PC-3 (cell line): Measurements from ENCODE around the gene PDGFC. TPM values are rescaled to one million over a fixed set of nuclear protein-coding genes. Genes with fewer than 3 reads are reported as not detected.

Experiments
- ATAC-seq: fragments of 200-7000 bp; cut with Tn5 transposase; 2 replicates; pipeline ENCODE4 v1.9.1; 2020; ENCODE audit warnings: mild to moderate bottlenecking, moderate library complexity
- BruUV-seq: library from RNA; stranded (reverse); fragments of 400-500 nt; replicated peaks from 2 replicates; lab custom pipeline; 2021; lab: Mats Ljungman, UMichigan
- CTCF ChIA-PET: fragments of 300-600 bp; sonication (Branson Sonifier 250); formaldehyde crosslinking; loops from one replicate; lab custom pipeline; 2022; ENCODE audit warnings: antibody characterized with exemption; lab: Charles Lee
- POLR2A ChIA-PET: fragments of 300-600 bp; sonication (Branson Sonifier 250); formaldehyde crosslinking; loops from one replicate; lab custom pipeline; 2022; ENCODE audit warnings: antibody characterized with exemption; ENCODE audit not compliant: unreplicated experiment; lab: Charles Lee
- DNase-seq: peaks from one replicate; pipeline ENCODE4 v3.0.0-alpha.2; 2015
- H2AFZ ChIP-seq: fragments of 300-600 bp; sonication (generic); 2 replicates; pipeline ENCODE4 v1.6.0; 2016; ENCODE audit warnings: antibody characterized with exemption, low read length
- H3F3A ChIP-seq: fragments of 300-600 bp; sonication (generic); one replicate; pipeline ENCODE4 v1.6.0; 2017; ENCODE audit warnings: antibody characterized with exemption, low read length, control low read depth, mild to moderate bottlenecking; ENCODE audit not compliant: unreplicated experiment
- H3K27ac ChIP-seq: fragments of 300-600 bp; sonication (generic); 2 replicates; pipeline ENCODE4 v1.5.1; 2016; ENCODE audit warnings: mild to moderate bottlenecking, low read length
- H3K27me3 ChIP-seq: fragments of 300-600 bp; sonication (generic); 2 replicates; pipeline ENCODE4 v1.6.1; 2016; ENCODE audit warnings: low read length, mixed read lengths
- H3K36me3 ChIP-seq: fragments of 300-600 bp; sonication (generic); 2 replicates; pipeline ENCODE4 v1.6.1; 2016; ENCODE audit warnings: low read depth, mixed run types, low read length, mixed read lengths
- H3K4me1 ChIP-seq: fragments of 300-600 bp; sonication (generic); 2 replicates; pipeline ENCODE4 v1.5.1; 2016; ENCODE audit warnings: low read length; ENCODE audit not compliant: insufficient read depth
- H3K4me2 ChIP-seq: fragments of 300-600 bp; sonication (generic); 2 replicates; pipeline ENCODE4 v1.6.0; 2016; ENCODE audit warnings: low read length
- H3K4me3 ChIP-seq: fragments of 300-600 bp; sonication (generic); 2 replicates; pipeline ENCODE4 v1.5.1; 2016; ENCODE audit warnings: mild to moderate bottlenecking, low read length, mixed read lengths
- H3K79me2 ChIP-seq: fragments of 300-600 bp; sonication (generic); 2 replicates; pipeline ENCODE4 v1.6.1; 2017; ENCODE audit warnings: low read length, mixed read lengths
- H3K9ac ChIP-seq: fragments of 300-600 bp; sonication (generic); 2 replicates; pipeline ENCODE4 v1.6.0; 2016; ENCODE audit warnings: mild to moderate bottlenecking, low read length
- H3K9me2 ChIP-seq: fragments of 300-600 bp; sonication (generic); replicated peaks from 2 replicates; pipeline ENCODE4 v1.6.1; 2016; ENCODE audit warnings: mixed run types, low read length, mixed read lengths
- H3K9me3 ChIP-seq: fragments of 300-600 bp; sonication (generic); 2 replicates; pipeline ENCODE4 v1.6.1; 2016; ENCODE audit warnings: low read length, mixed read lengths
- H4K20me1 ChIP-seq: fragments of 300-600 bp; sonication (generic); 2 replicates; pipeline ENCODE4 v1.6.1; 2016; ENCODE audit warnings: low read length, mixed read lengths
- CTCF ChIP-seq: fragments of 300-600 bp; sonication (generic); conservative IDR thresholded peaks from 2 replicates; pipeline ENCODE4 v1.5.1; 2017; ENCODE audit warnings: antibody characterized with exemption, low read depth, mild to moderate bottlenecking, low read length
- EZH2 ChIP-seq: fragments of 300-600 bp; sonication (generic); IDR thresholded peaks from one replicate; pipeline ENCODE4 v1.6.1; 2017; ENCODE audit warnings: antibody characterized with exemption, mild to moderate bottlenecking, low read length; ENCODE audit not compliant: unreplicated experiment
- EZH2phosphoT487 ChIP-seq: fragments of 300-600 bp; sonication (generic); IDR thresholded peaks from 2 replicates; pipeline ENCODE4 v1.6.1; 2018; ENCODE audit warnings: mild to moderate bottlenecking, antibody characterized with exemption, low read length, borderline replicate concordance
- intact Hi-C: fragments of 100-400 bp; cut with micrococcal nuclease; formaldehyde crosslinking; loops from 2 replicates; pipeline ENCODE4 v1.9.0; 2023
- total RNA-seq: library from RNA; depleted of rRNA; stranded (reverse); fragments of >200 nt; gene quantifications from 2 replicates; pipeline ENCODE4 v1.2.3, GENCODE V29; 2014

PDGFC gene
- total RNA-seq, 1 experiment from 2014 or later, result 23.0 TPM

- H3K79me2 ChIP-seq, result peaks cover 21% of the 10 kb centered on the region; the same call in 1 of the 2 replicates
- H3K4me2 ChIP-seq, result no peak overlapping the region
- POLR2A ChIA-PET, result interaction anchor here (0.6 kb wide), 1 partner anchor 94 kb away, joined by 6 read pairs; no protein-coding TSS in a partner anchor
- DNase-seq (peak; percentile 10), ATAC-seq (no peak)
- no peaks in the 10 kb centered on the region for H4K20me1 ChIP-seq
- intact Hi-C loops, result no loop called here
- H3K27me3 ChIP-seq, result no peaks in the 10 kb centered on the region
- no peak overlapping the region for H3K9ac ChIP-seq
- CTCF ChIA-PET, result no interaction called here
- H2AFZ ChIP-seq, result no peak overlapping the region
- no peaks in the 10 kb centered on the region for H3F3A ChIP-seq
- H3K4me3 ChIP-seq, result no peak overlapping the region
- no peak overlapping the region for H3K27ac ChIP-seq
- H3K9me3 ChIP-seq, result no peaks in the 10 kb centered on the region
- TF ChIP-seq EZH2 (no peak), CTCF (no peak), EZH2phosphoT487 (no peak)
- H3K9me2 ChIP-seq, result no peaks in the 10 kb centered on the region
- H3K4me1 ChIP-seq, result no peaks in the 10 kb centered on the region; the same call in 1 of the 2 replicates
- no TSS peak for BruUV-seq
- peaks cover 4% of the 10 kb centered on the region; the same call in 1 of the 2 replicates for H3K36me3 ChIP-seq
Measured at GRCh38 chr4:156923525-156923924, 48.1 kb downstream of the PDGFC start.

- H3F3A ChIP-seq, result no peaks in the 10 kb centered on the region
- H3K27ac ChIP-seq, result no peak overlapping the region
- intact Hi-C loops, result no loop called here
- DNase-seq (no peak), ATAC-seq (no peak)
- no peaks in the 10 kb centered on the region for H3K9me2 ChIP-seq
- H2AFZ ChIP-seq, result no peak overlapping the region
- ChIA-PET CTCF (no interaction called here), POLR2A (no interaction called here)
- no peak overlapping the region for H3K4me2 ChIP-seq
- H3K36me3 ChIP-seq, result peaks cover 4% of the 10 kb centered on the region; the same call in 1 of the 2 replicates
- H3K4me3 ChIP-seq, result no peak overlapping the region
- no peaks in the 10 kb centered on the region for H3K9me3 ChIP-seq
- H3K9ac ChIP-seq, result no peak overlapping the region
- H3K4me1 ChIP-seq, result no peaks in the 10 kb centered on the region
- no TSS peak for BruUV-seq
- TF ChIP-seq EZH2 (no peak), CTCF (no peak), EZH2phosphoT487 (no peak)
- no peaks in the 10 kb centered on the region for H3K27me3 ChIP-seq
- 0 out of 2 replicates have a peak, but pooled peaks cover 23% of the 10 kb centered on the region for H3K79me2 ChIP-seq
- no peaks in the 10 kb centered on the region for H4K20me1 ChIP-seq
Measured at GRCh38 chr4:156915221-156915620, 56.4 kb downstream of the PDGFC start.

GRCh38 chr4:156913234-156913633 is 58.4 kb downstream of the PDGFC start:
- no peaks in the 10 kb centered on the region for H4K20me1 ChIP-seq
- ATAC-seq (no peak), DNase-seq (no peak)
- H3K4me1 ChIP-seq, result no peaks in the 10 kb centered on the region
- H3K79me2 ChIP-seq, result 0 out of 2 replicates have a peak, but pooled peaks cover 23% of the 10 kb centered on the region
- no peak overlapping the region for H3K27ac ChIP-seq
- no peak overlapping the region for H2AFZ ChIP-seq
- no peaks in the 10 kb centered on the region for H3K9me3 ChIP-seq
- no TSS peak for BruUV-seq
- no peaks in the 10 kb centered on the region for H3K9me2 ChIP-seq
- TF ChIP-seq EZH2 (no peak), EZH2phosphoT487 (no peak), CTCF (no peak)
- H3K36me3 ChIP-seq, result peaks cover 4% of the 10 kb centered on the region; the same call in 1 of the 2 replicates
- POLR2A ChIA-PET, result no interaction called here
- no peak overlapping the region for H3K4me2 ChIP-seq
- intact Hi-C loops, result no loop called here
- CTCF ChIA-PET, result no interaction called here
- H3F3A ChIP-seq, result no peaks in the 10 kb centered on the region
- no peaks in the 10 kb centered on the region for H3K27me3 ChIP-seq
- H3K9ac ChIP-seq, result no peak overlapping the region
- no peak overlapping the region for H3K4me3 ChIP-seq
